A673 (cell line): Measurements from ENCODE around the gene SLC22A7. TPM values are rescaled to one million over a fixed set of nuclear protein-coding genes. Genes with fewer than 3 reads are reported as not detected.

Experiments
- BruUV-seq: library from RNA; stranded (reverse); fragments of 400-500 nt; replicated peaks from 2 replicates; lab custom pipeline; 2021; lab: Mats Ljungman, UMichigan
- CTCF ChIA-PET: fragments of 300-600 bp; sonication (Branson Sonifier 250); formaldehyde crosslinking; loops from one replicate; lab custom pipeline; 2022; ENCODE audit warnings: antibody characterized with exemption; lab: Charles Lee
- POLR2A ChIA-PET: fragments of 300-600 bp; sonication (Branson Sonifier 250); formaldehyde crosslinking; loops from one replicate; lab custom pipeline; 2022; ENCODE audit warnings: antibody characterized with exemption; ENCODE audit not compliant: low non-redundant PET; lab: Charles Lee
- DNase-seq: peaks from one replicate; pipeline ENCODE4 v3.0.0-alpha.2; 2015; ENCODE audit warnings: low spot score
- H3K27ac ChIP-seq: fragments of 200-600 bp; sonication (generic); 2 replicates; pipeline ENCODE4 v1.5.1; 2016; ENCODE audit warnings: mixed run types, low read depth, mild to moderate bottlenecking, mixed read lengths, antibody characterized with exemption, low read length; ENCODE audit not compliant: poor library complexity, severe bottlenecking
- H3K27me3 ChIP-seq: fragments of 200-600 bp; sonication (generic); replicated peaks from 2 replicates; pipeline ENCODE4 v1.6.1; 2017; ENCODE audit warnings: mixed run types, low read depth, mild to moderate bottlenecking, mixed read lengths, antibody characterized with exemption, low read length; ENCODE audit not compliant: insufficient read depth, poor library complexity
- H3K36me3 ChIP-seq: fragments of 200-600 bp; sonication (generic); 2 replicates; pipeline ENCODE4 v1.6.1; 2016; ENCODE audit warnings: mixed run types, mild to moderate bottlenecking, mixed read lengths, antibody characterized with exemption, low read length; ENCODE audit not compliant: insufficient read depth, poor library complexity, severe bottlenecking
- H3K4me1 ChIP-seq: fragments of 200-600 bp; sonication (generic); 2 replicates; pipeline ENCODE4 v1.6.1; 2017; ENCODE audit warnings: mixed run types, mild to moderate bottlenecking, mixed read lengths, antibody characterized with exemption, low read length; ENCODE audit not compliant: insufficient read depth, poor library complexity, severe bottlenecking
- H3K4me3 ChIP-seq: fragments of 200-600 bp; sonication (generic); 2 replicates; pipeline ENCODE4 v1.5.1; 2016; ENCODE audit warnings: low read depth, mixed run types, mild to moderate bottlenecking, mixed read lengths, low read length; ENCODE audit not compliant: poor library complexity, severe bottlenecking
- H3K9me3 ChIP-seq: fragments of 200-600 bp; sonication (generic); 2 replicates; pipeline ENCODE4 v1.6.1; 2016; ENCODE audit warnings: mixed run types, low read depth, mild to moderate bottlenecking, mixed read lengths, antibody characterized with exemption, low read length; ENCODE audit not compliant: poor library complexity, severe bottlenecking
- EZH2 ChIP-seq: fragments of 200-600 bp; sonication (generic); IDR thresholded peaks from 2 replicates; pipeline ENCODE4 v1.6.1; 2017; ENCODE audit warnings: borderline replicate concordance, low read depth, mild to moderate bottlenecking, mixed read lengths, antibody characterized with exemption, low read length; ENCODE audit not compliant: poor library complexity, severe bottlenecking
- intact Hi-C: fragments of 100-400 bp; cut with micrococcal nuclease; formaldehyde crosslinking; loops from one replicate; pipeline ENCODE4 v1.10.0; 2022; ENCODE audit not compliant: unreplicated experiment
- total RNA-seq: library from RNA; stranded (reverse); gene quantifications from 2 replicates; pipeline ENCODE4 v1.2.3, GENCODE V29; 2021
- TF ChIP-seq, protein P1 (sequence below): fragments of 300-800, 200-600 bp; sonication (generic); conservative IDR thresholded peaks from 2 replicates; pipeline ENCODE4 v1.5.1; 2017; ENCODE audit warnings: low read depth, mild to moderate bottlenecking, antibody characterized with exemption, low read length, moderate library complexity, mixed read lengths

SLC22A7 gene
- total RNA-seq, 1 experiment from 2014 or later = not detected

DNA sequence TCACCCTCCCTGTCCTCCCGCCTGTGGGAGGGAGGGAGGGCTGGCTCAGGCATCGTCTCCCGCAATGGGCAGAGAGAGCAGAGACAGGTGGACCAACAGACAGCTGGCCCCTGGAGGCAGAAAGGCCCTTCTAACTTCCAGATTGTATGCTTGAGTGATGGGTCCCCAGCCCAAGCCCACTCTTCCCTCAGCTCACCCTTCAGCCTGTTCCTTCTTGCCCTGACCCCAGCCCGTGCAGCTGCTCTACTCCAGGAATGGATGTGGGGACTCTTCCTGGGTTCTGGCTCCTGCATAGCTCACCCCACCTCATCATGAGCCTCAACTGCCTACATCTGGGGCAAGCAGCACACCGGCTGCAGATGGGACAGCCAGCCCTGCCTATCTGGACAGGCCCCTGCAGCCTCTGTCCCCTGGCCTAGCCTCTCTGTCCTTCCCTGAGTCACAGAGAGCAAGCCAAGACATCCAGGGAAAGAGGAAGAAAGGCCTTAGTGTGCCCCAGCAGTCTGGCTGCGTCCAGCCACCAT lies 11.5 kb upstream of the SLC22A7 start:
- Histone ChIP-seq H3K27ac (no peak overlapping the region), H3K27me3 (peaks cover 10% of the 10 kb centered on the region), H3K9me3 (no peaks in the 10 kb centered on the region), H3K4me3 (no peak overlapping the region), H3K4me1 (no peaks in the 10 kb centered on the region), H3K36me3 (no peaks in the 10 kb centered on the region)
- BruUV-seq = no TSS peak
- no peak for TF ChIP-seq EZH2
- TF ChIP-seq, protein P1, sequence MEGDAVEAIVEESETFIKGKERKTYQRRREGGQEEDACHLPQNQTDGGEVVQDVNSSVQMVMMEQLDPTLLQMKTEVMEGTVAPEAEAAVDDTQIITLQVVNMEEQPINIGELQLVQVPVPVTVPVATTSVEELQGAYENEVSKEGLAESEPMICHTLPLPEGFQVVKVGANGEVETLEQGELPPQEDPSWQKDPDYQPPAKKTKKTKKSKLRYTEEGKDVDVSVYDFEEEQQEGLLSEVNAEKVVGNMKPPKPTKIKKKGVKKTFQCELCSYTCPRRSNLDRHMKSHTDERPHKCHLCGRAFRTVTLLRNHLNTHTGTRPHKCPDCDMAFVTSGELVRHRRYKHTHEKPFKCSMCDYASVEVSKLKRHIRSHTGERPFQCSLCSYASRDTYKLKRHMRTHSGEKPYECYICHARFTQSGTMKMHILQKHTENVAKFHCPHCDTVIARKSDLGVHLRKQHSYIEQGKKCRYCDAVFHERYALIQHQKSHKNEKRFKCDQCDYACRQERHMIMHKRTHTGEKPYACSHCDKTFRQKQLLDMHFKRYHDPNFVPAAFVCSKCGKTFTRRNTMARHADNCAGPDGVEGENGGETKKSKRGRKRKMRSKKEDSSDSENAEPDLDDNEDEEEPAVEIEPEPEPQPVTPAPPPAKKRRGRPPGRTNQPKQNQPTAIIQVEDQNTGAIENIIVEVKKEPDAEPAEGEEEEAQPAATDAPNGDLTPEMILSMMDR = no peak
- no peak for DNase-seq
- ChIA-PET POLR2A (no interaction called here), CTCF (interaction anchor here (0.6 kb wide), 1 partner anchor 356 kb away, joined by 4 read pairs; no protein-coding TSS in a partner anchor)
- intact Hi-C loops = no loop called here

DNA sequence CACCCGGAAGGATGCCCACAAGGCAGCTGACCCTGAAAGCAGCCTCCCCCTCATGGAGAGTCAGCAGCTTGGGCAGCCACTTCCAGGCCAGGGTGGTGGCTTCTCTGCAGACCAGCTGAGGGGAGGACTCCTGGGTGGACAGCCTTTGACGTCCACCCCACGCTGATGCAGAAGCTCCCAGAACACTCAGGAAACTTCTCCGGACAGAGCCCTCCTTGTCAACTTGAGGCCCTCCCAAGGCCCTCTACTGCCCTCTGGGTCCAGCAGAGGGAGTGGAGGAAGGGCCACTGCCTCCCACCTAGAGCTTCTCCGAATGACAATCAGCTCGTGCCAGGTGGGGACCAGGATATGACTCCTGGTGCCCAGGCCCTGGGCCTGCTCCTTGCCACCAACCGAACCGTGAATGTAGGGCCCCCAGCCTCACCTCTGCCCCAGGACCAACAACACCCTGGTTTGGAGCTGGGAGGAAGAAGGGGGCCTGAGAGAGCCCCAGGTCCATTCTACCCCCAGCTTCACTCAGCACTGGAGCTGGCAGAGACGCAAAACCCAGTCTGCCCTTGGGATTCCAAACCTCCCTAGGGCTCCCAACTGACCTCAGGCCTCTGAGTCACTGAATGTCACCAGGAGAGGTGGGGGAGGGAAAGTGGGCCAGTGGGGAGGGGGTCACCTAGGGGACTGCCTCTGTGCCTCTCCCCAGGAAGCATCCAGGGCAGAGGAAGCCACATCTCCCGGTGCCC lies 10.9 kb upstream of the SLC22A7 start:
- POLR2A ChIA-PET = no interaction called here

DNA sequence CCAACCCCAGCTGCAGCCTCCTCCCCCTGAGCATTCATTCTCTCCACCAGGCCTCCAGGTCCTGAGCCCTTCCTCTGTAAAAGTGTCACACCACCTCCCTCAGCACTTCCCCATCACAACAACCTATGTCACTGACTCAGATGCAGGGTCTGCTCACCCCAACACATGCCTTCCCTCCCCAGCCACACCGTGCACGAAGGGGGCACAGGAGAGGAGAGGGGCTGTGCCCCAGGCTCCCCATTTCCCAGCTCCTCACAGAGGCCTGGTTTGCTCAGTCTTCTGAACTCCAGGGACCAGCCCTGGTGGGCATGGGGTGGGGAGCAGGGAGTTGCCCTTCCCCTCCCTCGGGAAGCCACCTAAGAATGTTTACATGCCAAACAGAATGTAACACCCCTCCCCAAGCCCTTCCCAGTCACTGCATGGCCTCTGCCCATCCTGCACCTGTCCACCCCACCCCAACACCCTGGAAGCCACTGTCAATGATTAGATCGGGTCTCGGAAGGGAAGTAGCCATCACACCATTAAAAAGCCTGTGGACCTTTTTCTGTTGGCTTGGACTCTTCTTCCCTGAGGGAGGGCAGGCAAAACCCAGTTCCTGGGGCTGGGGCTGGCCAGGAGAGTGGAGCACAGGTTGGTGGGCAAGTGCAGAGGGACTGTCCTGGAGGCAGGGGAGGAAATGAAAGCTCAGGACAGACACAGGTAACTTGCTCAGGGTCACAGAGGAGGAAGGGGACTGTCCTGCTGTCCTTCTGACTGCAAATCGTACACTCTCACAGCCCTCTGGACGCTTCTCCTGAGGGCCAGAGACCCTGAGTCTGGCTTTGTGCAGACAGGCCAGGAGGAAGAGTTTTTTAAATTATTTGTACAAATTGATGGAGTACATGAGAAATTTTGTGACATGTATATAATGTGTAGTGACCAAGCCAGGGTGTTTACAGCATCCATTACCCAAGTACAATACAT lies 10.1 kb upstream of the SLC22A7 start:
- TF ChIP-seq EZH2 = no peak
- TF ChIP-seq, protein P1 = no peak
- Histone ChIP-seq H3K9me3 (no peaks in the 10 kb centered on the region), H3K4me3 (no peak overlapping the region), H3K27me3 (peaks cover 10% of the 10 kb centered on the region), H3K4me1 (no peaks in the 10 kb centered on the region), H3K27ac (no peak overlapping the region), H3K36me3 (no peaks in the 10 kb centered on the region)
- intact Hi-C loops = no loop called here
- ChIA-PET CTCF (no interaction called here), POLR2A (no interaction called here)
- no TSS peak for BruUV-seq
- DNase-seq = no peak

More for the DNA sequence above, 10.9 kb upstream of the SLC22A7 start:
- intact Hi-C loops = no loop called here
- no peaks in the 10 kb centered on the region for H3K36me3 ChIP-seq
- TF ChIP-seq, protein P1 = no peak
- TF ChIP-seq EZH2 = no peak
- CTCF ChIA-PET = interaction anchor here (0.6 kb wide), 1 partner anchor 357 kb away, joined by 4 read pairs; no protein-coding TSS in a partner anchor
- DNase-seq = no peak
- peaks cover 10% of the 10 kb centered on the region for H3K27me3 ChIP-seq
- no peaks in the 10 kb centered on the region for H3K4me1 ChIP-seq
- H3K9me3 ChIP-seq = no peaks in the 10 kb centered on the region
- no peak overlapping the region for H3K27ac ChIP-seq
- BruUV-seq = no TSS peak
- no peak overlapping the region for H3K4me3 ChIP-seq
